ENCODE results near the gene MFRP.

DNA sequence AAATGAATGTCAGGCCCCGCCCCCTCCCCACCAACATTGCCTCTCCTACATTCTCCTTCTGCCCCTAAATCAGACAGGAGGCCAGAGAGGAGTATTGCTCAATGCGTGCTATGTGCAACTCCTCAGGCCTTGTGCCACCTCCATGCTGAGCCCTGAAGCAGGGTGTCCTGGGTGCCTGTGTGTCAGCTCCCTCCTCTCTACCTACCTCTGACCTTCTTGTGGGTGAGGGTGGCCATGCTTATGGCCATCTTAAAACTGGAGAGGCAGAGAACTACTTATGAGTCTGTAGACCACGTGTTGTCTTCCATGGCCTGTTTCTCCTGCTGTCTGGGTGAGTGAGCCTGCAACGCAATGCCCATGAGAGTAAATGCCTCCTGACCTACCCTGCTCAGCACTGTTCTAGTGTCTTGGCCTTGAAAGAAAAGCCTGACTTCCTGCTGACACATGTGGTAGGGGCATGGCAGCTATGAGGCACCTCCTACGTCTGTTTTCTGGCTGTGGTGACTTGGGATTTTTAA lies 40.1 kb downstream of the MFRP start:
- TF ChIP-seq, protein P1, sequence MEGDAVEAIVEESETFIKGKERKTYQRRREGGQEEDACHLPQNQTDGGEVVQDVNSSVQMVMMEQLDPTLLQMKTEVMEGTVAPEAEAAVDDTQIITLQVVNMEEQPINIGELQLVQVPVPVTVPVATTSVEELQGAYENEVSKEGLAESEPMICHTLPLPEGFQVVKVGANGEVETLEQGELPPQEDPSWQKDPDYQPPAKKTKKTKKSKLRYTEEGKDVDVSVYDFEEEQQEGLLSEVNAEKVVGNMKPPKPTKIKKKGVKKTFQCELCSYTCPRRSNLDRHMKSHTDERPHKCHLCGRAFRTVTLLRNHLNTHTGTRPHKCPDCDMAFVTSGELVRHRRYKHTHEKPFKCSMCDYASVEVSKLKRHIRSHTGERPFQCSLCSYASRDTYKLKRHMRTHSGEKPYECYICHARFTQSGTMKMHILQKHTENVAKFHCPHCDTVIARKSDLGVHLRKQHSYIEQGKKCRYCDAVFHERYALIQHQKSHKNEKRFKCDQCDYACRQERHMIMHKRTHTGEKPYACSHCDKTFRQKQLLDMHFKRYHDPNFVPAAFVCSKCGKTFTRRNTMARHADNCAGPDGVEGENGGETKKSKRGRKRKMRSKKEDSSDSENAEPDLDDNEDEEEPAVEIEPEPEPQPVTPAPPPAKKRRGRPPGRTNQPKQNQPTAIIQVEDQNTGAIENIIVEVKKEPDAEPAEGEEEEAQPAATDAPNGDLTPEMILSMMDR (IDR thresholded peaks at IDR 0.05), result no peak
- no peak for TF ChIP-seq POLR2A (IDR thresholded peaks at IDR 0.05)

Data from testis (tissue), 2 donors.